ENCODE measurements around the gene TTBK2. TPM values are rescaled to one million over a fixed set of nuclear protein-coding genes. Genes with fewer than 3 reads are reported as not detected.
"Not testable (repeated sequence)": the region's sequence is repeated elsewhere in the genome, so short reads cannot be mapped to it uniquely, and the experiment has no call there.

The TTBK2 gene
- total RNA-seq, 1 donor from 2014 or later: 16.1 TPM

DNA sequence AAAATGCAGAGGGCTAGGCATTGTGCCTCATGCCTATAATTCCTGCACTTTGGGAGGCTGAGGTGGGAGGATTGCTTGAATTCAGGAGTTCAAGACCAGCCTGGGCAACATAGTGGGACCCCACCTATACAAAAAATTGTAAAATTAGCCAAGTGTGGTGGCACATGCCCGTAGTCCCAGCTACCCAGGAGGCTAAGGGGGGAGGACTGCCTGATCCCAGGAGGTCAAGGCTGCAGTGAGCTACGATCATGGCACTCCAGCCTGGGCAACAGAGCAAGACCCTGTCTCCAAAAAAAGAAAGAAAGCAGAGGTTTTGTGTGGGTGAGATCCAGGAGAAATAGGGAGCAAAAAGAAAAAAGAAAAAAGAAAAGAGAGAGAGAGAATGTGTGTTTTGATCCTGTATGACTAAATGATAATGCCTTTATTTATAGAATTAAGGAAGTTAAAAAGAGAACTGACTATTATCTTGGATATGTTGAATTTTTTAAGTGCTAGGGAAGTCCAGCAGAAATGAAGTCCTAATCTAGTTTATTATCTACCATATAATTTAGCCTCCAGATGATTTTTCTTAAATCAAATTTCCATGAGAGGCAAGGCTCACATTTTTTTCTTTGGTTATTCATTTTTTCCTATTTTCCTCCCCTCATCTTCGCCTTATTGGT lies 4.8 kb downstream of the TTBK2 start:
- no peaks in the 10 kb centered on the region for H3K36me3 Mint-ChIP-seq
- H3K4me1 Mint-ChIP-seq (ENCODE audit: unreplicated experiment): peaks cover 9% of the 10 kb centered on the region
- H3K27ac Mint-ChIP-seq: no peak overlapping the region
- H3K9me3 Mint-ChIP-seq: no peaks in the 10 kb centered on the region
- no peak for DNase-seq (ENCODE audit: extremely low spot score, unreplicated experiment)
- H3K4me3 Mint-ChIP-seq: no peak overlapping the region
- peaks cover 2% of the 10 kb centered on the region for H3K27me3 Mint-ChIP-seq
- TF ChIP-seq, protein P1, sequence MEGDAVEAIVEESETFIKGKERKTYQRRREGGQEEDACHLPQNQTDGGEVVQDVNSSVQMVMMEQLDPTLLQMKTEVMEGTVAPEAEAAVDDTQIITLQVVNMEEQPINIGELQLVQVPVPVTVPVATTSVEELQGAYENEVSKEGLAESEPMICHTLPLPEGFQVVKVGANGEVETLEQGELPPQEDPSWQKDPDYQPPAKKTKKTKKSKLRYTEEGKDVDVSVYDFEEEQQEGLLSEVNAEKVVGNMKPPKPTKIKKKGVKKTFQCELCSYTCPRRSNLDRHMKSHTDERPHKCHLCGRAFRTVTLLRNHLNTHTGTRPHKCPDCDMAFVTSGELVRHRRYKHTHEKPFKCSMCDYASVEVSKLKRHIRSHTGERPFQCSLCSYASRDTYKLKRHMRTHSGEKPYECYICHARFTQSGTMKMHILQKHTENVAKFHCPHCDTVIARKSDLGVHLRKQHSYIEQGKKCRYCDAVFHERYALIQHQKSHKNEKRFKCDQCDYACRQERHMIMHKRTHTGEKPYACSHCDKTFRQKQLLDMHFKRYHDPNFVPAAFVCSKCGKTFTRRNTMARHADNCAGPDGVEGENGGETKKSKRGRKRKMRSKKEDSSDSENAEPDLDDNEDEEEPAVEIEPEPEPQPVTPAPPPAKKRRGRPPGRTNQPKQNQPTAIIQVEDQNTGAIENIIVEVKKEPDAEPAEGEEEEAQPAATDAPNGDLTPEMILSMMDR (conservative IDR thresholded peaks at IDR 0.05): no peak

DNA sequence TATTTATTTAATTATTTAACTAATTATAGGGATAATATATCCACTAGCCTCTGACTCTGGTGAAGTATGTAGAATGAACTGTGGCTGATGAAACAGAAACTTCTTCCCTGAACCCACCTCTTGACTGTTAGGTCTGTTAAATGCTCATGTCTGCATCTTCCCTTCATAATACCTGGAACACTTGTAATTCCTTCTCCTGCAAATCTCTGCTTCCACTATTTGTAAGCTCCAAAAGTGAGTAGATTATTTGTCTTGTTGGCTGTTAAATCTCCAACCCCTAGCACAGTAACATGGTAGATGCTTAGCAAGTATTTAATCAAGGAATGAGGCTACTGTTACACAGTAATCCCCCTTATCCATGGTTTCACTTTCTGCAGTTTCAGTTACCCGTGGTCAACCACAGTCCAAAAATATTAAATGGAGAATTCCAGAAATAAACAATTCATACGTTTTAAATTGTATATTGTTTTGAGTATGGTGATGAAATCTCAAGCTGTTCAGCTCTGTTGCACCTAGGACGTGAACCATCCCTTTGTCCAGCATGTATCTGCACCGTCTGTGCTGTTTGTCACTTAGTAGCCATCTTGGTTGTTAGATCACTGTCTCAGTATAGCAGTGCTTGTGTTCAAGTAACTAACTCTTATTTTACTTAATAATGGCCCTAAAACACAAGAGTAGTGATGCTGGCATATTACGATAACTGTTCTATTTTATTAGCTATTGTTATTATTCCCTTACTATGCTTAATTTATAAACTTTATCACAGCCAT lies 5.7 kb downstream of the TTBK2 start:
- H3K4me3 Mint-ChIP-seq: no peak overlapping the region
- H3K27me3 Mint-ChIP-seq: no peaks in the 10 kb centered on the region
- TF ChIP-seq, protein P1 (conservative IDR thresholded peaks at IDR 0.05): no peak
- no peak overlapping the region for H3K27ac Mint-ChIP-seq
- H3K36me3 Mint-ChIP-seq: no peaks in the 10 kb centered on the region
- peaks cover 9% of the 10 kb centered on the region for H3K4me1 Mint-ChIP-seq (ENCODE audit: unreplicated experiment)
- H3K9me3 Mint-ChIP-seq: no peaks in the 10 kb centered on the region
- DNase-seq (ENCODE audit: extremely low spot score, unreplicated experiment): no peak

DNA sequence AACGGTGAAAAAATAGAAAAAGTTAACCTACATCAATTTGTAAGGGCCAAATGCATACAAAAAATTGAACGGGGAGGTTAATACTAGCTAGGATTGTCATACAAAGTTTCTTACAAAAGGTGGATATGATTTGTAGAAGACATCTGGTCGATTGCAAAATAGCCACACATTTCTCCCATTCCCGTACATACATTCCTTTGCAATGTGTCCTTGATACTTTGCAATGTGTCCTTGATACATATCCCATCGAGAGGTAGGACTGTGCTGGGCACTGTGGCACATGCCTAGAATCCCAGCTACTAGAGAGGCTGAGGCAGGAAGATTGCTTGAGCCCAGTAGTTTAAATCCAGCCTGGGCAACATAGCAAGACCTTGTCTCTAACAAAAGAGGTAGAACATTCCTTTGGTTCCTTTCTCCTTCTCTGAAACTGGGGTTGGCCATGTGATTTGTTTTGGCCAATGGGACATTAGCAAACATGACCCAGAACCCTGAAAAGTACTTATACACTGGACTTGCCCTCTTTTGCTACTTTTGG lies 9.5 kb downstream of the TTBK2 start:
- DNase-seq (ENCODE audit: extremely low spot score, unreplicated experiment): no peak
- Mint-ChIP-seq H3K4me1 (ENCODE audit: unreplicated experiment) (no peaks in the 10 kb centered on the region), H3K27me3 (no peaks in the 10 kb centered on the region), H3K4me3 (no peak overlapping the region), H3K9me3 (no peaks in the 10 kb centered on the region), H3K27ac (no peak overlapping the region), H3K36me3 (no peaks in the 10 kb centered on the region)
- TF ChIP-seq, protein P1 (conservative IDR thresholded peaks at IDR 0.05): no peak

DNA sequence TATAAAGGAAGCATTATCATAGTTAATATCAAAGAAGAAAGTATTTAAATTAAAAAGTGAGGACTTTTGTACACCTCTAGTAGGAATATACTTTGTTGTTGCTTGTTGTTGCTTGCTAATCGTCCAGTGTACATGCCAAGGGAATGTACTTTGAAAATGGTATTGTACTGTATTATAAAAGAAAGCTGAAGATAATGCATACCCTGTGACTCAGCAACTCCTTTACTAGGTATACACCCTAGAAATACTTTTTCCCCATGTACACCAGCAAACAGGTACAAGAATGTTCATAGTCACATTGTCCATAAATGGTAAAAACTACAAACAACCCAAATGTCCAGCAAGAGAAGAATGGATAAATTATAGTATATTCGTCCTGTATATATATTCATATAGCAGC lies 12.0 kb downstream of the TTBK2 start:
- Mint-ChIP-seq H3K9me3 (no peaks in the 10 kb centered on the region), H3K27me3 (no peaks in the 10 kb centered on the region), H3K4me3 (no peak overlapping the region), H3K27ac (no peak overlapping the region), H3K4me1 (ENCODE audit: unreplicated experiment) (no peaks in the 10 kb centered on the region), H3K36me3 (no peaks in the 10 kb centered on the region)
- TF ChIP-seq, protein P1 (conservative IDR thresholded peaks at IDR 0.05): no peak
- DNase-seq (ENCODE audit: extremely low spot score, unreplicated experiment): no peak

DNA sequence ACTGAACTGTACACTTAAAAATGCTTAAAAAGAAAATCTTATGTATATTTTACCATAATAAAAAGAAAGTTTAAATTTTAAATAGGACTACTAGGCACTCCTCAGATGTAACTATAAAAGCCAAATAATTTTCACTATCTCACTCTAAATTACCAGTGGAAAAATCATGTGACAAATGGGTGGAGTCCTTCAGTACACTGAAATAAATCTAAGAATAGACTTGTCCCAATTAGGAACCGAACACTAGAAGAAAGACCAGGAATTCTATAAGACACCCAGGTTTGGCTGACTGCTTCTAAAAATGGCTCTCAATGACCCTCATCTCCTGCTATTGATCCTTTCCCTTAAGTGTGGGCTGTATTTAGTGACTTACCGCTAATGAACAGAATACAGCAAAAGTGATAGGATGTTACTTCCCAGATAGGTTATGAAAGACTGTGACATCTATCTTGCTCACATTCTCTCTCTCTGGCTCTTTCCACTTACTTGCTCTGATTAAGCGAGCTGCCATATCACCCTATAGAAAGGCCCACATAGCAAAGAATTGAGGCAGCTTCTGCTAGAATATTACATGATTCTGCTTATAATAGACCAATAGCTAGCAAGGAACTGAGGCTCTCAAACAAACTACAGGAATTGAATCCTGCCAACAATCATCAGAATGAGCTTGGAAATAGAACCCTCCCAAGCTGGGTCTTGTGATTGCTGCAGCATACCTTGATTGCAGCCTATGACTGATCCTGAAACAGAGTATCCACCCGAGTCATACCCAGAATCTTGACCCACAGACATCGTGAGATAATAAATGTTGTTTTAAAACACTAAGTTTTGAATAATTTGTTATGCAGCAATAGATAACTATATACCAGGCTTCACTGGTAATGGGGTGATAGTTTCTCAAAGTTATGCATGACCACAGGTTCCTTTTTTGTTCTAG lies 16.9 kb downstream of the TTBK2 start:
- TF ChIP-seq, protein P1 (conservative IDR thresholded peaks at IDR 0.05): no peak
- H3K4me1 Mint-ChIP-seq (ENCODE audit: unreplicated experiment): no peaks in the 10 kb centered on the region
- no peaks in the 10 kb centered on the region for H3K36me3 Mint-ChIP-seq
- H3K27ac Mint-ChIP-seq: no peak overlapping the region
- no peaks in the 10 kb centered on the region for H3K9me3 Mint-ChIP-seq
- no peaks in the 10 kb centered on the region for H3K27me3 Mint-ChIP-seq
- H3K4me3 Mint-ChIP-seq: no peak overlapping the region
- no peak for DNase-seq (ENCODE audit: extremely low spot score, unreplicated experiment)

DNA sequence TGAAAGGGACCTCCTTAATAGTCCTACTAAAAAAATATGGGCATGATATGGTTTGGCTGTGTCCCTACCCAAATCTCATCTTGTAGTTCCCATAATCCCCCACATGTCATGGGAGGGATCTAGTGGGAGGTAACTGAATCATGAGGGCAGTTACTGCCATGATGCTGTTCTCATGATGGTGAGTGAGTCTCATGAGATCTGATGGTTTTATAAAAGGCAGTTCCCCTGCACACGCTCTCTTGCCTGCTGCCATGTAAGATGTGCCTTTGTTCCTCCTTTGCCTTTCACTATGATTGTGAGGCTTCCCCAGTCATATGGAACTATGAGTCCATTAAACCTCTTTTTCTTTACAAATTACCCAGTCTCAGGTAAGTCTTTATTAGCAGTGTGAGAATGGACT lies 26.7 kb downstream of the TTBK2 start:
- DNase-seq (ENCODE audit: extremely low spot score, unreplicated experiment); H3K27me3 Mint-ChIP-seq; H3K4me1 Mint-ChIP-seq (ENCODE audit: unreplicated experiment); H3K4me3 Mint-ChIP-seq; H3K9me3 Mint-ChIP-seq; H3K27ac Mint-ChIP-seq: not testable (repeated sequence)
- peaks cover 11% of the 10 kb centered on the region for H3K36me3 Mint-ChIP-seq
